GM18519 (cell line): ENCODE results near the gene MCF2.
"Not testable (repeated sequence)": the region's sequence is repeated elsewhere in the genome, so short reads cannot be mapped to it uniquely, and the experiment has no call there.

Experiments
- ATAC-seq: cut with Tn5 transposase; IDR thresholded peaks from one replicate; pipeline ENCODE4 v1.9.1; 2021; ENCODE audit warnings: mild to moderate bottlenecking, moderate library complexity; ENCODE audit not compliant: unreplicated experiment, low FRiP score

Gene MCF2

GRCh38 chrX:139708067-139708466 is at the start of gene MCF2:
Gene MCF2, minus strand, starts transcription at chrX:139708167. Its CDS starts 56,423 bp downstream, at chrX:139651744.
- no peak for ATAC-seq

- no peak for ATAC-seq
These were observed 43.1 kb upstream of the MCF2 start for GRCh38 chrX:139751053-139751452.

- no peak for ATAC-seq
These were observed 42.4 kb upstream of the MCF2 start for GRCh38 chrX:139750390-139750789.

GRCh38 chrX:139739138-139739537 is 31.2 kb upstream of the MCF2 start:
- peak; percentile 94 for ATAC-seq

- no peak for ATAC-seq
These were observed 30.6 kb upstream of the MCF2 start for GRCh38 chrX:139738581-139738980.

GRCh38 chrX:139736151-139736550 is 28.2 kb upstream of the MCF2 start:
- ATAC-seq, result no peak

- no peak for ATAC-seq
These were observed 27.0 kb upstream of the MCF2 start for GRCh38 chrX:139734996-139735395.

- peak; percentile 90 for ATAC-seq
These were observed 17.8 kb upstream of the MCF2 start for GRCh38 chrX:139725720-139726119.

GRCh38 chrX:139724626-139725025 is 16.7 kb upstream of the MCF2 start:
- no peak for ATAC-seq

GRCh38 chrX:139720979-139721378 is 13.0 kb upstream of the MCF2 start:
- ATAC-seq, result no peak

- no peak for ATAC-seq
These were observed 12.2 kb upstream of the MCF2 start for GRCh38 chrX:139720136-139720535.

- ATAC-seq, result no peak
These were observed 5.3 kb downstream of the MCF2 start for GRCh38 chrX:139702658-139703057.

- no peak for ATAC-seq
These were observed 15.1 kb downstream of the MCF2 start for GRCh38 chrX:139692908-139693307.

GRCh38 chrX:139692506-139692849 is 15.5 kb downstream of the MCF2 start:
- ATAC-seq, result no peak

GRCh38 chrX:139691843-139692505 is 16.0 kb downstream of the MCF2 start:
- ATAC-seq, result no peak

GRCh38 chrX:139691493-139691842 is 16.5 kb downstream of the MCF2 start:
- no peak for ATAC-seq

GRCh38 chrX:139685175-139685574 is 22.8 kb downstream of the MCF2 start:
- ATAC-seq, result not testable (repeated sequence)

GRCh38 chrX:139680356-139680755 is 27.6 kb downstream of the MCF2 start:
- ATAC-seq, result no peak

- ATAC-seq, result peak; percentile 99
These were observed 60.4 kb downstream of the MCF2 start for GRCh38 chrX:139647597-139647996.

GRCh38 chrX:139642241-139642927 is 65.6 kb downstream of the MCF2 start:
- no peak for ATAC-seq

GRCh38 chrX:139640259-139640658 is 67.7 kb downstream of the MCF2 start:
- ATAC-seq, result no peak

GRCh38 chrX:139639253-139639652 is 68.7 kb downstream of the MCF2 start:
- no peak for ATAC-seq
